ENCODE data around the gene LRIG1. TPM values are rescaled to one million over a fixed set of nuclear protein-coding genes. Genes with fewer than 3 reads are reported as not detected.

Gene LRIG1
- total RNA-seq, 1 experiment from 2014 or later: 14.7 TPM

- DNase-seq: no peak
Observed at GRCh38 chr3:66450390-66451022, 50.3 kb downstream of the LRIG1 start.

GRCh38 chr3:66449411-66449974, 51.3 kb downstream of the LRIG1 start:
- BruUV-seq (replicated peaks): no TSS peak
- peaks cover 5% of the 10 kb centered on the region for H3K36me3 Mint-ChIP-seq (ENCODE audit: insufficient read depth, unreplicated experiment)

More at GRCh38 chr3:66450390-66451022, 50.3 kb downstream of the LRIG1 start:
- CTCF ChIA-PET: interaction anchor here (0.8 kb wide), 1 partner anchor 15 kb away, joined by 3 read pairs; no protein-coding TSS in a partner anchor
- BruUV-seq (replicated peaks): no TSS peak
- H3K9me3 Mint-ChIP-seq (ENCODE audit: low read depth, unreplicated experiment): no peaks in the 10 kb centered on the region
- H3K27me3 Mint-ChIP-seq (ENCODE audit: unreplicated experiment): no peaks in the 10 kb centered on the region
- TF ChIP-seq, protein P1, sequence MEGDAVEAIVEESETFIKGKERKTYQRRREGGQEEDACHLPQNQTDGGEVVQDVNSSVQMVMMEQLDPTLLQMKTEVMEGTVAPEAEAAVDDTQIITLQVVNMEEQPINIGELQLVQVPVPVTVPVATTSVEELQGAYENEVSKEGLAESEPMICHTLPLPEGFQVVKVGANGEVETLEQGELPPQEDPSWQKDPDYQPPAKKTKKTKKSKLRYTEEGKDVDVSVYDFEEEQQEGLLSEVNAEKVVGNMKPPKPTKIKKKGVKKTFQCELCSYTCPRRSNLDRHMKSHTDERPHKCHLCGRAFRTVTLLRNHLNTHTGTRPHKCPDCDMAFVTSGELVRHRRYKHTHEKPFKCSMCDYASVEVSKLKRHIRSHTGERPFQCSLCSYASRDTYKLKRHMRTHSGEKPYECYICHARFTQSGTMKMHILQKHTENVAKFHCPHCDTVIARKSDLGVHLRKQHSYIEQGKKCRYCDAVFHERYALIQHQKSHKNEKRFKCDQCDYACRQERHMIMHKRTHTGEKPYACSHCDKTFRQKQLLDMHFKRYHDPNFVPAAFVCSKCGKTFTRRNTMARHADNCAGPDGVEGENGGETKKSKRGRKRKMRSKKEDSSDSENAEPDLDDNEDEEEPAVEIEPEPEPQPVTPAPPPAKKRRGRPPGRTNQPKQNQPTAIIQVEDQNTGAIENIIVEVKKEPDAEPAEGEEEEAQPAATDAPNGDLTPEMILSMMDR (IDR thresholded peaks at IDR 0.05; ENCODE audit: unreplicated experiment): no peak
- H3K4me1 Mint-ChIP-seq (ENCODE audit: low read depth, unreplicated experiment): no peaks in the 10 kb centered on the region
- H3K27ac Mint-ChIP-seq (ENCODE audit: unreplicated experiment): no peak overlapping the region
- no peak overlapping the region for H3K4me3 Mint-ChIP-seq (ENCODE audit: low read depth, unreplicated experiment)
- peaks cover 5% of the 10 kb centered on the region for H3K36me3 Mint-ChIP-seq (ENCODE audit: insufficient read depth, unreplicated experiment)
- intact Hi-C loops (cut with micrococcal nuclease; ENCODE audit: unreplicated experiment): no loop called here

DNA sequence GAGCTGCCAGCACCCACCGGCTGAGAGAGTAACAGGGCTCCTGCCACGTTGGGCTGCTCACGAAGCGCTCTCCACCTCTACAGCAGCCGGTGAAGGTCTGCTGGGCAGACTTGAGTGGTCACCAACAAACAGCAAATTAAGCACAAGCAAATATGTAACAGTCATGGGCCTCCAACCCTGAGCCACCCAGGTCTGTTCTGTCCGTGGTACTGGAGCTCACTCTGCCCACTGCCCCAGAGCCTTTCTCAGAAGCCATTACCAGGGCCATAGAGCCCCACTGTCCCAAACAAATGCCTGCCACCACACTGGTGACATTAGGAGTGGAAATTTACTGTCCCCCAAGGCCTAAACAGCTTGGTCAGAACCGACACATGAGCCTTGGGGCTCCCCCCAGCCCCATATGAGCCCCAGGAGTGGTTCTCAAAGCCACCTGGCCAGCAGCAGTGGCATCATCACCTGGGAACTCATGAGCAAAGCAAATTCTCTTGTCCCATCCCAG, 56.6 kb downstream of the LRIG1 start:
- Mint-ChIP-seq H3K27me3 (ENCODE audit: unreplicated experiment) (no peaks in the 10 kb centered on the region), H3K36me3 (ENCODE audit: insufficient read depth, unreplicated experiment) (peaks cover 5% of the 10 kb centered on the region), H3K9me3 (ENCODE audit: low read depth, unreplicated experiment) (no peaks in the 10 kb centered on the region), H3K4me1 (ENCODE audit: low read depth, unreplicated experiment) (peaks cover 11% of the 10 kb centered on the region), H3K4me3 (ENCODE audit: low read depth, unreplicated experiment) (no peak overlapping the region), H3K27ac (ENCODE audit: unreplicated experiment) (no peak overlapping the region)
- TF ChIP-seq, protein P1 (IDR thresholded peaks at IDR 0.05; ENCODE audit: unreplicated experiment): no peak
- no peak for DNase-seq
- intact Hi-C loops (cut with micrococcal nuclease; ENCODE audit: unreplicated experiment): no loop called here
- CTCF ChIA-PET: no interaction called here
- BruUV-seq (replicated peaks): no TSS peak

More at GRCh38 chr3:66449411-66449974, 51.3 kb downstream of the LRIG1 start:
- no peak for DNase-seq
- H3K9me3 Mint-ChIP-seq (ENCODE audit: low read depth, unreplicated experiment): no peaks in the 10 kb centered on the region
- TF ChIP-seq, protein P1 (IDR thresholded peaks at IDR 0.05; ENCODE audit: unreplicated experiment): no peak
- intact Hi-C loops (cut with micrococcal nuclease; ENCODE audit: unreplicated experiment): no loop called here
- no peaks in the 10 kb centered on the region for H3K27me3 Mint-ChIP-seq (ENCODE audit: unreplicated experiment)
- CTCF ChIA-PET: no interaction called here
- H3K4me1 Mint-ChIP-seq (ENCODE audit: low read depth, unreplicated experiment): no peaks in the 10 kb centered on the region
- no peak overlapping the region for H3K4me3 Mint-ChIP-seq (ENCODE audit: low read depth, unreplicated experiment)
- no peak overlapping the region for H3K27ac Mint-ChIP-seq (ENCODE audit: unreplicated experiment)

DNA sequence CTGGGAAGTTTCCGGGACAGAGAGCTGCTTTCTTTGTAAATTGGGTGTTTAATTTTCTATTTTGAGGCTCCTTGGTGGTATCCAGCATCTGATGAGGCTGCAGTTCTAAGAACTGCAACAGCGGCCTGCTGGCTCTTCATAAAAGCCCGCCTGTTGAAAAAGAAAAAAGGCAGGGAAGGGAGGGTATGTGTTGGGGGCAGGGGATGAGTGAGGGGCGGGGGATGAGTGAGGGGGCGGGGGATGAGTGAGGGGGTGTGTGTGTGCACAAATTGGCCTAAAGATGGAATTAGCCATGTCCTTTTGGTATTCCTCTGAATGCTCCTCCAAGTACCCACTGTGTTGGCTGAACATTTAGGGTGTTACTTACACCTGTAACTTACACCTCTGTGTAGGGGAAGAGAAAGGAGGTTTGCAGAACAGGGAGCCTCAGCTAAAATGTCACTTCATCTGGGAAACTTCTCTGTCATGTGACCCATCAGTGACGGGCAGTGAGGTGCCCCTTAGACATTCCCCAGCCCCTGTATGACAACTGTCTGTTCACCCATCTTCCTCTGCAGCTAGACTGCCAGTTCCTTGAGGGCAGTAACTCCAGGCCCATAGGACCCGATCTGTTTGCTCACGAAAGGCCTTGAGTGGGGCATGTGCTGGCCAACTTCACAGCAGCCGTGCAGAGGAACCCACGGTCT, 57.6 kb downstream of the LRIG1 start:
- Mint-ChIP-seq H3K4me3 (ENCODE audit: low read depth, unreplicated experiment) (no peak overlapping the region), H3K27me3 (ENCODE audit: unreplicated experiment) (no peaks in the 10 kb centered on the region), H3K27ac (ENCODE audit: unreplicated experiment) (no peak overlapping the region), H3K36me3 (ENCODE audit: insufficient read depth, unreplicated experiment) (peaks cover 5% of the 10 kb centered on the region), H3K9me3 (ENCODE audit: low read depth, unreplicated experiment) (no peaks in the 10 kb centered on the region), H3K4me1 (ENCODE audit: low read depth, unreplicated experiment) (peaks cover 11% of the 10 kb centered on the region)
- TF ChIP-seq, protein P1 (IDR thresholded peaks at IDR 0.05; ENCODE audit: unreplicated experiment): no peak
- no TSS peak for BruUV-seq (replicated peaks)
- CTCF ChIA-PET: no interaction called here
- no peak for DNase-seq
- intact Hi-C loops (cut with micrococcal nuclease; ENCODE audit: unreplicated experiment): no loop called here

All from Calu3 (cell line).